Activated CD4-positive, alpha-beta T cell treated with anti-CD3 and anti-CD28 coated beads, Interleukin-2, amount 50 U/mL, for 48 hours (primary cell): ENCODE measurements around the gene SSBP4.
A peak's percentile ranks its signal among the peaks of the same experiment; 100 is the strongest.

ENCODE experiments used
- DNase-seq, 2 experiments: peaks; one replicate each; pipeline ENCODE4 v3.0.0-alpha.2; 2020

The SSBP4 gene

GRCh38 chr19:18434411-18435175 is 15.4 kb downstream of the SSBP4 start:
- no peak for DNase-seq

GRCh38 chr19:18435178-18435841 is 16.1 kb downstream of the SSBP4 start:
- DNase-seq: no peak

- DNase-seq: no peak
Observed at GRCh38 chr19:18435842-18436670, 16.9 kb downstream of the SSBP4 start.

GRCh38 chr19:18436671-18437490 is 17.7 kb downstream of the SSBP4 start:
- DNase-seq: peak; percentile 72 to 80

GRCh38 chr19:18437491-18438330 is 18.5 kb downstream of the SSBP4 start, which contains the start of gene ISYNA1:
Gene ISYNA1, minus strand, starts transcription at chr19:18438133. Its CDS starts 154 bp downstream, at chr19:18437979.
- DNase-seq: peak; percentile 51 to 53

- DNase-seq: no peak
Observed at GRCh38 chr19:18438331-18439024, 19.3 kb downstream of the SSBP4 start.

GRCh38 chr19:18439025-18439909 is 20.1 kb downstream of the SSBP4 start:
- no peak for DNase-seq

GRCh38 chr19:18439910-18440237 is 20.7 kb downstream of the SSBP4 start:
- no peak for DNase-seq

- DNase-seq: peak in 1 of 2 experiments; percentile 54
Observed at GRCh38 chr19:18440415-18440877, 21.2 kb downstream of the SSBP4 start.

- no peak for DNase-seq
Observed at GRCh38 chr19:18440936-18441803, 22.0 kb downstream of the SSBP4 start.

- no peak for DNase-seq
Observed at GRCh38 chr19:18441804-18442788, 22.9 kb downstream of the SSBP4 start.

- no peak for DNase-seq
Observed at GRCh38 chr19:18442941-18443340, 23.7 kb downstream of the SSBP4 start.

GRCh38 chr19:18443406-18443805 is 24.2 kb downstream of the SSBP4 start:
- DNase-seq: no peak

GRCh38 chr19:18443831-18444230 is 24.6 kb downstream of the SSBP4 start:
- DNase-seq: no peak

GRCh38 chr19:18444513-18444912 is 25.3 kb downstream of the SSBP4 start:
- DNase-seq: no peak

- no peak for DNase-seq
Observed at GRCh38 chr19:18445262-18445948, 26.2 kb downstream of the SSBP4 start.
